Measurements from ENCODE around the gene RPS18. TPM values are rescaled to one million over a fixed set of nuclear protein-coding genes. Genes with fewer than 3 reads are reported as not detected.

Gene RPS18
- total and polyA plus RNA-seq, 2 of the 4 experiments (the other 2 are of a cell fraction): 6,577 to 8,417 TPM

GRCh38 chr6:33314943-33315792, 43.3 kb downstream of the RPS18 start:
- H3K4me2 ChIP-seq (ENCODE audit: low read depth, low read length): peak overlapping the region; percentile 78
- peak overlapping the region; percentile 79 to 96; a peak in 3 of 4 replicates for H4K8ac ChIP-seq (ENCODE audit: low read depth in 2 of 2, low read length in 2 of 2)
- peaks cover 35 to 82% of the 10 kb centered on the region in 2 experiments for H3K79me1 ChIP-seq (ENCODE audit: low read depth in 1 of 2, low read length in 2 of 2)
- H3K18ac ChIP-seq (ENCODE audit: low read depth, low read length): peak overlapping the region; percentile 15; the same call in 1 of the 2 replicates
- H3K4ac ChIP-seq (ENCODE audit: low read depth, low read length): peak overlapping the region; percentile 98
- no peaks in the 10 kb centered on the region for H3K9me3 ChIP-seq (ENCODE audit: control insufficient read depth, insufficient read depth, low read length)
- H2BK15ac ChIP-seq (ENCODE audit: low read depth, low read length): peak overlapping the region; percentile 43; the same call in 1 of the 3 replicates
- peak overlapping the region; percentile 68; the same call in 1 of the 2 replicates for H2BK20ac ChIP-seq (ENCODE audit: low read depth, low read length)
- in situ Hi-C loops (cut with MboI; ENCODE audit: low sequenced_read_pairs): no loop called here
- no peak for DNase-seq
- peaks cover 27% of the 10 kb centered on the region for H3K4me1 ChIP-seq (ENCODE audit: control insufficient read depth, insufficient read depth, low read length)
- peak overlapping the region; percentile 97; the same call in 1 of the 2 replicates for H3K27ac ChIP-seq (ENCODE audit: insufficient read depth, low read length)
- no TSS peak for BruUV-seq (replicated peaks)
- H3K14ac ChIP-seq (replicated peaks; ENCODE audit: low read depth, low read length): peak overlapping the region; percentile 93
- ChIA-PET POLR2A (ENCODE audit: unreplicated experiment) (no interaction called here), CTCF (no interaction called here)
- H3K9ac ChIP-seq (ENCODE audit: low read depth, low read length): no peak overlapping the region
- peaks cover 17% of the 10 kb centered on the region for H4K20me1 ChIP-seq (ENCODE audit: insufficient read depth, low read length)
- peak overlapping the region; percentile 94 for H3K23ac ChIP-seq (ENCODE audit: low read depth, low read length)
- TF ChIP-seq RAD21 (IDR thresholded peaks at IDR 0.05; ENCODE audit: low read length) (no peak), CTCF (conservative IDR thresholded peaks at IDR 0.05; ENCODE audit: low read depth, low read length) (no peak), CHD1 (IDR thresholded peaks at IDR 0.05; ENCODE audit: low read depth, low read length) (no peak), RCOR1 (IDR thresholded peaks at IDR 0.05; ENCODE audit: insufficient replicate concordance, low read length) (no peak), MXI1 (IDR thresholded peaks at IDR 0.05; ENCODE audit: borderline replicate concordance, low read depth, low read length) (no peak), NFE2L2 (IDR thresholded peaks at IDR 0.05; ENCODE audit: low read depth, low read length) (no peak), BHLHE40 (IDR thresholded peaks at IDR 0.05; ENCODE audit: low read depth, low read length) (no peak), MAZ (IDR thresholded peaks at IDR 0.05; ENCODE audit: borderline replicate concordance, low read depth, low read length) (no peak), FOS (IDR thresholded peaks at IDR 0.05; ENCODE audit: low read depth, low read length) (no peak), POLR2A (IDR thresholded peaks at IDR 0.05; ENCODE audit: low read depth, low read length) (no peak)
- peak overlapping the region; percentile 99 for H2AK9ac ChIP-seq (replicated peaks; ENCODE audit: low read depth, low read length, poor library complexity)
- H3K56ac ChIP-seq (ENCODE audit: extremely low read depth, insufficient read depth, low read length): peak overlapping the region; percentile 94
- peak overlapping the region; percentile 36 for H4K5ac ChIP-seq (ENCODE audit: low read depth, low read length)
- H4K91ac ChIP-seq (ENCODE audit: insufficient read depth, low read depth, low read length): peak overlapping the region; percentile 92
- H2AFZ ChIP-seq (replicated peaks; ENCODE audit: low read length, poor library complexity): peak overlapping the region; percentile 96
- no peak overlapping the region for H3K4me3 ChIP-seq (ENCODE audit: insufficient read depth, low read depth, low read length)
- peaks cover 17% of the 10 kb centered on the region for H3K9me1 ChIP-seq (ENCODE audit: insufficient read depth, low read length)
- dilution Hi-C loops (cut with HindIII; ENCODE audit: low sequenced_read_pairs, unreplicated experiment): no loop called here
- intact Hi-C loops (cut with micrococcal nuclease): loop anchor here (5.0 kb wide), 1 partner anchor 102 kb away; the partner anchor contains the start of gene CUTA
- peaks cover 19% of the 10 kb centered on the region for H3K36me3 ChIP-seq (ENCODE audit: control insufficient read depth, insufficient read depth, low read length)
- 56% methylated on average over 31 of the region's 47 CpGs; no CpG with 5 or more reads in 1 of the 2 experiments for WGBS, 2 experiments (ENCODE audit: extremely low coverage in 2 of 2, insufficient read length in 1 of 2)
- no peaks in the 10 kb centered on the region for H3K27me3 ChIP-seq (ENCODE audit: control insufficient read depth, insufficient read depth, low read length)
- H2BK5ac ChIP-seq (ENCODE audit: low read depth, low read length, poor library complexity, severe bottlenecking): peak overlapping the region; percentile 95
- peak overlapping the region; percentile 98 for H2AK5ac ChIP-seq (ENCODE audit: low read depth, low read length)
- peak overlapping the region; percentile 86 for H2BK120ac ChIP-seq (ENCODE audit: low read depth, low read length)
- ATAC-seq (ENCODE audit: low read depth): no peak
